Neuronal stem cell (in vitro differentiated cells): Measurements from ENCODE around the gene UNCX.

Source experiments
- DNase-seq: peaks from one replicate; pipeline ENCODE4 v3.0.0-alpha.2; 2013; ENCODE audit warnings: low spot score
- H2AFZ ChIP-seq: one replicate; pipeline ENCODE4 v1.6.1; 2013; ENCODE audit warnings: mild to moderate bottlenecking, low read length, inconsistent platforms
- H2AK5ac ChIP-seq: 2 replicates; pipeline ENCODE4 v1.6.1; 2013; ENCODE audit warnings: low read depth, mild to moderate bottlenecking, inconsistent platforms, low read length, moderate library complexity, mixed read lengths
- H2BK120ac ChIP-seq: 2 replicates; pipeline ENCODE4 v1.6.1; 2013; ENCODE audit warnings: low read depth, mild to moderate bottlenecking, inconsistent platforms, low read length, moderate library complexity, mixed read lengths
- H2BK12ac ChIP-seq: one replicate; pipeline ENCODE4 v1.6.1; 2013; ENCODE audit warnings: low read length, inconsistent platforms
- H2BK15ac ChIP-seq: 2 replicates; pipeline ENCODE4 v1.6.1; 2013; ENCODE audit warnings: mild to moderate bottlenecking, low read length, inconsistent platforms, mixed read lengths
- H2BK5ac ChIP-seq: one replicate; pipeline ENCODE4 v1.6.1; 2013; ENCODE audit warnings: inconsistent platforms, mild to moderate bottlenecking, low read length, moderate library complexity
- H3K14ac ChIP-seq: one replicate; pipeline ENCODE4 v1.6.1; 2013; ENCODE audit warnings: low read length, inconsistent platforms
- H3K18ac ChIP-seq: 2 replicates; pipeline ENCODE4 v1.6.1; 2013; ENCODE audit warnings: low read length, inconsistent platforms
- H3K23ac ChIP-seq: 2 replicates; pipeline ENCODE4 v1.6.1; 2013; ENCODE audit warnings: low read depth, mild to moderate bottlenecking, mixed read lengths, low read length, inconsistent platforms; ENCODE audit not compliant: poor library complexity
- H3K27ac ChIP-seq: replicated peaks from 3 replicates; pipeline ENCODE4 v1.5.1; 2013; ENCODE audit warnings: low read length, inconsistent platforms
- H3K27me3 ChIP-seq, 3 experiments: 2 replicates each; pipeline ENCODE4 v1.6.1; 2013; ENCODE audit warnings: low read length in 3 of 3, mild to moderate bottlenecking in 2 of 3, inconsistent platforms in 1 of 3, low read depth in 1 of 3, mixed read lengths in 1 of 3, moderate library complexity in 1 of 3; ENCODE audit not compliant: control insufficient read depth in 3 of 3, insufficient read depth in 3 of 3
- H3K36me3 ChIP-seq, 2 donors: replicated peaks in 1 of 2; 2 replicates each; pipeline ENCODE4 v1.6.1; 2013; ENCODE audit warnings: low read length in 2 of 2; ENCODE audit not compliant: control insufficient read depth in 2 of 2, insufficient read depth in 2 of 2
- H3K4ac ChIP-seq: 2 replicates; pipeline ENCODE4 v1.6.1; 2013; ENCODE audit warnings: inconsistent platforms, mild to moderate bottlenecking, low read length, moderate library complexity
- H3K4me1 ChIP-seq, 2 donors: 1 replicate in 1 of 2; 2 replicates in 1 of 2; pipeline ENCODE4 v1.6.1; 2013; ENCODE audit warnings: low read length in 2 of 2, low read depth in 1 of 2; ENCODE audit not compliant: control insufficient read depth in 2 of 2, insufficient read depth in 1 of 2
- H3K4me2 ChIP-seq: one replicate; pipeline ENCODE4 v1.6.1; 2013; ENCODE audit warnings: mild to moderate bottlenecking, low read length, inconsistent platforms; ENCODE audit not compliant: insufficient read depth, poor library complexity, severe bottlenecking
- H3K4me3 ChIP-seq, 2 donors: 2 replicates each; pipeline ENCODE4 v1.5.1; 2013; ENCODE audit warnings: low read length in 2 of 2, mild to moderate bottlenecking in 2 of 2, inconsistent platforms in 1 of 2, moderate library complexity in 1 of 2
- H3K79me1 ChIP-seq: one replicate; pipeline ENCODE4 v1.6.1; 2013; ENCODE audit warnings: low read depth, mild to moderate bottlenecking, inconsistent platforms, low read length, moderate library complexity
- H3K9ac ChIP-seq: one replicate; pipeline ENCODE4 v1.6.1; 2013; ENCODE audit warnings: mild to moderate bottlenecking, low read depth, low read length, inconsistent platforms; ENCODE audit not compliant: poor library complexity
- H3K9me3 ChIP-seq, 2 donors: replicated peaks in 1 of 2; 2 replicates each; pipeline versions ENCODE3 to v1.6.1; 2013; ENCODE audit warnings: low read length in 2 of 2, mild to moderate bottlenecking in 2 of 2, inconsistent platforms in 1 of 2, low read depth in 1 of 2, mixed read lengths in 1 of 2, moderate library complexity in 1 of 2; ENCODE audit not compliant: control insufficient read depth in 2 of 2, insufficient read depth in 1 of 2
- H4K8ac ChIP-seq: one replicate; pipeline ENCODE4 v1.6.1; 2013; ENCODE audit warnings: low read depth, mild to moderate bottlenecking, inconsistent platforms, low read length, moderate library complexity
- H4K91ac ChIP-seq: one replicate; pipeline ENCODE4 v1.6.1; 2013; ENCODE audit warnings: low read length, low read depth, mild to moderate bottlenecking, inconsistent platforms; ENCODE audit not compliant: poor library complexity
- WGBS, 2 donors: extraction: QIAGEN DNeasy Blood & Tissue Kit; methylation state at CpG; one replicate each; pipeline ENCODE4 v1.1.7; 2013; ENCODE audit warnings: missing lambda C conversion rate in 2 of 2, mixed read lengths in 1 of 2; ENCODE audit not compliant: insufficient read length in 2 of 2, insufficient replicate concordance in 1 of 2; ENCODE audit errors: extremely low coverage in 2 of 2; 5-methylcytosine and 5-hydroxymethylcytosine counted together

UNCX gene

DNA sequence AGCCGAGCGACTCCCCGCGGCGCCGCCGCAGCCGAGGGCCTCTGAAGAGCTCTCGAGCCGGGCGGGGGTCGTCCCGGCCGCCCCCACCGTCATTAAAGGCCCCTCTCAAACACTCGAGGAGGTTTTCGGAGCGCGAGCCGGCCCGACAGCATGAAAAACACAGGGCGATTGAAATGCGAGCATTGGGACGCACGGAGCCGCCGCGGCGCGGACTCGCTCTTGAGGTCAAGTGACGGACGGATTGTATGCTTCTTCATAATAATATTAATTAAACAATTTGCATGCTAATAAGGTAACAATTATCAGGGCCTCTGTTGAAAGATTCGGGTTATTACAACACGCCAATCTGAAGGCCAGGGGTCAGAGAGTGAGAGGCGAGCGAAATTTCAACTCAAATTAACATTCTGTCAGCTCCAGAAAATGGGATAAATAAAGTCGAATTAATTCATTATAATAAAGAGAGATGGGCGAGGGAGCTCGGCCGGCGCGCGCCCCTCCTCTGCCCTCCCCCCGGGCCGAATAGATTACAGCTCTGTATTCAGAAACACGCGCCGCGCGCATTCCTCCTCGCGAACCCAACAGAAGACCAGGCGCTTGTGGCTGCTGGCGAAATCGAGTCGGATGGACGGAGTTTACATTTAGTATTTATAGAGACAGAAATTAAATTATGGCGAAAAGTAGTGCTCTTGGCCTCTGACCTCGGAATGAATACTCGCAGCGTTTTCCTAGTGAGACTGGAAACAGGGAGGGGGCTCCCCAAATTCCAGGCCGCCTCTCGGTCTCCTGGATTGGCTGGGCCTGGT, 2.1 kb upstream of the UNCX start:
- Histone ChIP-seq H2BK5ac (no peak overlapping the region), H3K27me3 (peaks cover 62 to 91% (median 91%) of the 10 kb centered on the region in 3 experiments), H2BK15ac (peak overlapping the region; percentile 98), H2BK120ac (no peak overlapping the region), H3K79me1 (peaks cover 4% of the 10 kb centered on the region), H3K4me2 (no peak overlapping the region), H3K4me3 (no peak overlapping the region), H3K9ac (no peak overlapping the region), H2AK5ac (peak overlapping the region; percentile 70), H3K4ac (no peak overlapping the region), H3K4me1 (peaks cover 9 to 19% of the 10 kb centered on the region in 2 donors), H3K14ac (no peak overlapping the region), H3K36me3 (no peaks in the 10 kb centered on the region), H2AFZ (no peak overlapping the region), H3K9me3 (peaks cover 0 to 4% of the 10 kb centered on the region in 2 donors), H4K8ac (no peak overlapping the region), H3K23ac (peak overlapping the region; percentile 93), H3K18ac (peak overlapping the region; percentile 90), H3K27ac (no peak overlapping the region), H2BK12ac (peak overlapping the region; percentile 30), H4K91ac (no peak overlapping the region)
- no peak for DNase-seq
- WGBS, 2 donors, result no CpG with 5 or more reads among the region's 64 CpGs

- no peak for DNase-seq
- Histone ChIP-seq H2BK120ac (no peak overlapping the region), H3K9ac (no peak overlapping the region), H3K27ac (no peak overlapping the region), H3K4me1 (peaks cover 5 to 16% of the 10 kb centered on the region in 2 donors), H2AFZ (no peak overlapping the region), H3K36me3 (no peaks in the 10 kb centered on the region), H3K4me3 (no peak overlapping the region), H3K27me3 (peaks cover 67 to 91% (median 88%) of the 10 kb centered on the region in 3 experiments), H2BK12ac (peak overlapping the region; percentile 30), H2BK15ac (peak overlapping the region; percentile 98), H3K9me3 (peaks cover 0 to 4% of the 10 kb centered on the region in 2 donors), H4K91ac (no peak overlapping the region), H3K4ac (no peak overlapping the region), H3K79me1 (peaks cover 4% of the 10 kb centered on the region), H3K4me2 (no peak overlapping the region), H3K23ac (peak overlapping the region; percentile 93), H4K8ac (no peak overlapping the region), H3K14ac (no peak overlapping the region), H3K18ac (peak overlapping the region; percentile 90), H2AK5ac (peak overlapping the region; percentile 70), H2BK5ac (no peak overlapping the region)
- WGBS, 2 donors, result no CpG with 5 or more reads among the region's 40 CpGs
These were observed 1.2 kb upstream of the UNCX start for GRCh38 chr7:1231214-1232102.

- Histone ChIP-seq H3K4ac (no peak overlapping the region), H2AFZ (no peak overlapping the region), H2BK5ac (no peak overlapping the region), H4K91ac (no peak overlapping the region), H2BK15ac (no peak overlapping the region), H4K8ac (no peak overlapping the region), H3K4me3 (no peak overlapping the region), H2BK12ac (no peak overlapping the region), H3K27me3 (peaks cover 63 to 91% (median 86%) of the 10 kb centered on the region in 3 experiments), H3K36me3 (no peaks in the 10 kb centered on the region), H3K23ac (no peak overlapping the region), H3K9me3 (peaks cover 0 to 2% of the 10 kb centered on the region in 2 donors), H3K27ac (no peak overlapping the region), H3K79me1 (peaks cover 4% of the 10 kb centered on the region), H3K14ac (no peak overlapping the region), H3K4me2 (no peak overlapping the region), H3K18ac (no peak overlapping the region), H3K9ac (no peak overlapping the region), H2BK120ac (no peak overlapping the region), H2AK5ac (no peak overlapping the region), H3K4me1 (peaks cover 3 to 10% of the 10 kb centered on the region in 2 donors)
- DNase-seq, result no peak
- no CpG with 5 or more reads among the region's 12 CpGs for WGBS, 2 donors
These were observed 587 bp upstream of the UNCX start for GRCh38 chr7:1232103-1232466.
